NT2/D1 (cell line): ENCODE measurements around the gene C1QC.

Experiments used
- SUZ12 ChIP-seq: IDR thresholded peaks from 2 replicates; pipeline ENCODE4 v1.6.1; 2011; ENCODE audit not compliant: insufficient read length, insufficient read depth; ENCODE audit errors: extremely low read depth
- YY1 ChIP-seq: IDR thresholded peaks from 2 replicates; pipeline ENCODE4 v1.6.1; 2011; ENCODE audit not compliant: insufficient read length, insufficient read depth
- ZNF274 ChIP-seq: IDR thresholded peaks from 2 replicates; pipeline ENCODE4 v1.6.1; 2011; ENCODE audit warnings: mild to moderate bottlenecking, low read depth, low read length

DNA sequence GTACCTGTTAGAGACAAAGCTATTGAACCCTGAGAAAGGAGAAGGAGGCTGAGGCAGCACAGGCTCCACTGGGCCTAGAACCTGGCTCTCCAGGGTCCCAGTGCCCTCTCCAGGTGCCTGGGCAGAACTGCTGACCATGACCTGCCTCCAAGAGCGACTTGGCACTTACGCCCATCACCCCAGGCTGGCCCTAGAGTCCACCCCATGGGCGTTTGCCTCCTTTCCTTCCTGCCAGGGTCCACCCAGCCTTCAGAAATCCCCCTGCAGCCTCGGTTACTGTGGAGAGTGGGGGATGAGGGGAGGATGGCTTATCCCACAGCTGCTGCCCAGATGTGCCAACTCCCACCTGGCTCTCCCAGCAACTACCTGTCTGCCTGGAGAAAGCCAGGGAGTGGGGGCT lies 21.7 kb upstream of the C1QC start:
- TF ChIP-seq ZNF274: no peak
- TF ChIP-seq YY1: no peak
- no peak for TF ChIP-seq SUZ12
